ENCODE results near the gene LBR. TPM values are rescaled to one million over a fixed set of nuclear protein-coding genes. Genes with fewer than 3 reads are reported as not detected.

The LBR gene
- total and polyA plus RNA-seq, 2 donors from 2014 or later: 13.1 to 80.2 TPM

DNA sequence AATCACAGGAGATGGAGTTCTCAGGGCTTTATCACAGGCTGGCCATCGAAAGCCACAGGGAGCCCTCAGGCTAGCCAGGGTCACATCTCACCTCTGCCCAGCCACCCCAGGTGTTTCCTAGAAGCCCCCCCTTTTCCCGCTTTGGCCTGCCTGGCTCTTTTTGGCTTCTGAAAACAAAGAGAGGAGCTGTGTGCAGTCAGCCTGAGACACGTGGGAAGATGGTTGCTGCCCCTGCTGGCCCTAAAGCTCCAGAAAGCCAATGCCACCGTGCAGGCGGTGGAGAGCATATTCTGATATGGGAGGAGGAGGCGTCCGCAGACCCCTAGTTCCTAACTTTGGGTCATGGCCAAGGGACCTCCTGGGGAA is 18.7 kb upstream of the LBR start:
- TF ChIP-seq, protein P1, sequence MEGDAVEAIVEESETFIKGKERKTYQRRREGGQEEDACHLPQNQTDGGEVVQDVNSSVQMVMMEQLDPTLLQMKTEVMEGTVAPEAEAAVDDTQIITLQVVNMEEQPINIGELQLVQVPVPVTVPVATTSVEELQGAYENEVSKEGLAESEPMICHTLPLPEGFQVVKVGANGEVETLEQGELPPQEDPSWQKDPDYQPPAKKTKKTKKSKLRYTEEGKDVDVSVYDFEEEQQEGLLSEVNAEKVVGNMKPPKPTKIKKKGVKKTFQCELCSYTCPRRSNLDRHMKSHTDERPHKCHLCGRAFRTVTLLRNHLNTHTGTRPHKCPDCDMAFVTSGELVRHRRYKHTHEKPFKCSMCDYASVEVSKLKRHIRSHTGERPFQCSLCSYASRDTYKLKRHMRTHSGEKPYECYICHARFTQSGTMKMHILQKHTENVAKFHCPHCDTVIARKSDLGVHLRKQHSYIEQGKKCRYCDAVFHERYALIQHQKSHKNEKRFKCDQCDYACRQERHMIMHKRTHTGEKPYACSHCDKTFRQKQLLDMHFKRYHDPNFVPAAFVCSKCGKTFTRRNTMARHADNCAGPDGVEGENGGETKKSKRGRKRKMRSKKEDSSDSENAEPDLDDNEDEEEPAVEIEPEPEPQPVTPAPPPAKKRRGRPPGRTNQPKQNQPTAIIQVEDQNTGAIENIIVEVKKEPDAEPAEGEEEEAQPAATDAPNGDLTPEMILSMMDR (IDR thresholded peaks at IDR 0.05; ENCODE audit: borderline replicate concordance, extremely low read depth, insufficient read depth): no peak
- no peaks in the 10 kb centered on the region for H3K36me3 ChIP-seq (ENCODE audit: control insufficient read depth in 2 of 3, insufficient read depth in 3 of 3, low read length in 3 of 3)
- DNase-seq: peak in 1 of 5 donors; percentile 55
- H3K4me3 ChIP-seq (ENCODE audit: low read length in 3 of 3): no peak overlapping the region
- H3K9me3 ChIP-seq (ENCODE audit: control insufficient read depth in 2 of 3, insufficient read depth in 1 of 3, low read length in 3 of 3): no peaks in the 10 kb centered on the region
- FAIRE-seq: no peak
- intact Hi-C loops (cut with DNase I): no loop called here
- peaks cover 0 to 36% (median 26%) of the 10 kb centered on the region in 3 donors for H3K4me1 ChIP-seq (ENCODE audit: control insufficient read depth in 2 of 3, insufficient read depth in 2 of 3, low read depth in 1 of 3, low read length in 3 of 3)
- H3K9ac ChIP-seq (ENCODE audit: low read length in 3 of 3): peak overlapping the region in 1 of 3 donors; percentile 29
- H3K27ac ChIP-seq (ENCODE audit: low read depth in 2 of 2, low read length in 2 of 2): peak overlapping the region in 1 of 2 donors; percentile 32
- H3K27me3 ChIP-seq (ENCODE audit: control insufficient read depth, insufficient read depth, low read length): no peaks in the 10 kb centered on the region

- Histone ChIP-seq H3K9ac (ENCODE audit: low read length in 3 of 3) (peak overlapping the region in 1 of 3 donors; percentile 29), H3K4me3 (ENCODE audit: low read length in 3 of 3) (peak overlapping the region in 1 of 3 donors; percentile 2), H3K27me3 (ENCODE audit: control insufficient read depth, insufficient read depth, low read length) (no peaks in the 10 kb centered on the region), H3K9me3 (ENCODE audit: control insufficient read depth in 2 of 3, insufficient read depth in 1 of 3, low read length in 3 of 3) (no peaks in the 10 kb centered on the region), H3K36me3 (ENCODE audit: control insufficient read depth in 2 of 3, insufficient read depth in 3 of 3, low read length in 3 of 3) (no peaks in the 10 kb centered on the region), H3K4me1 (ENCODE audit: control insufficient read depth in 2 of 3, insufficient read depth in 2 of 3, low read depth in 1 of 3, low read length in 3 of 3) (peaks cover 0 to 41% (median 32%) of the 10 kb centered on the region in 3 donors), H3K27ac (ENCODE audit: low read depth in 2 of 2, low read length in 2 of 2) (peak overlapping the region; percentile 32 to 88)
- FAIRE-seq (no peak), DNase-seq (peak in 1 of 5 donors; percentile 52)
- TF ChIP-seq, protein P1 (IDR thresholded peaks at IDR 0.05; ENCODE audit: borderline replicate concordance, extremely low read depth, insufficient read depth): no peak
- intact Hi-C loops (cut with DNase I): no loop called here
Observed at GRCh38 chr1:225445639-225446594, 18.1 kb upstream of the LBR start.

- TF ChIP-seq, protein P1 (IDR thresholded peaks at IDR 0.05; ENCODE audit: borderline replicate concordance, extremely low read depth, insufficient read depth): no peak
- Histone ChIP-seq H3K27ac (ENCODE audit: low read depth in 2 of 2, low read length in 2 of 2) (peak overlapping the region; percentile 68 to 81), H3K4me3 (ENCODE audit: low read length in 3 of 3) (peak overlapping the region in 2 of 3 donors; percentile 9 to 28), H3K27me3 (ENCODE audit: control insufficient read depth, insufficient read depth, low read length) (no peaks in the 10 kb centered on the region), H3K9me3 (ENCODE audit: control insufficient read depth in 2 of 3, insufficient read depth in 1 of 3, low read length in 3 of 3) (no peaks in the 10 kb centered on the region), H3K36me3 (ENCODE audit: control insufficient read depth in 2 of 3, insufficient read depth in 3 of 3, low read length in 3 of 3) (no peaks in the 10 kb centered on the region), H3K9ac (ENCODE audit: low read length in 3 of 3) (no peak overlapping the region), H3K4me1 (ENCODE audit: control insufficient read depth in 2 of 3, insufficient read depth in 2 of 3, low read depth in 1 of 3, low read length in 3 of 3) (peaks cover 0 to 39% (median 38%) of the 10 kb centered on the region in 3 donors)
- DNase-seq: no peak
- FAIRE-seq: no peak
- intact Hi-C loops (cut with DNase I): no loop called here
Observed at GRCh38 chr1:225442123-225442505, 14.3 kb upstream of the LBR start.
